Kidney (tissue), 14 donors: ENCODE data around the gene TAF3. TPM values are rescaled to one million over a fixed set of nuclear protein-coding genes. Genes with fewer than 3 reads are reported as not detected.

Experiments used
- DNase-seq, 5 donors: peaks; one replicate each; pipeline ENCODE4 v3.0.0-alpha.2; 2013 to 2020
- FAIRE-seq: peaks from 2 replicates; lab custom pipeline; 2012; peaks lifted over from hg19 to GRCh38; lab: Jason Lieb, UNC
- H3K27ac ChIP-seq, 2 donors: one replicate each; pipeline ENCODE4 v1.7.0; 2013; ENCODE audit warnings: low read depth in 2 of 2, low read length in 2 of 2, inconsistent platforms in 1 of 2
- H3K27me3 ChIP-seq: one replicate; pipeline ENCODE4 v1.7.1; 2013; ENCODE audit warnings: low read length, inconsistent platforms; ENCODE audit not compliant: control insufficient read depth, insufficient read depth
- H3K36me3 ChIP-seq, 3 donors: one replicate each; pipeline versions ENCODE4 v1.7.0 to v1.7.1; 2013; ENCODE audit warnings: low read length in 3 of 3, control low read depth in 1 of 3, inconsistent platforms in 1 of 3; ENCODE audit not compliant: insufficient read depth in 3 of 3, control insufficient read depth in 2 of 3
- H3K4me1 ChIP-seq, 3 donors: one replicate each; pipeline versions ENCODE4 v1.7.0 to v1.7.1; 2013; ENCODE audit warnings: low read length in 3 of 3, inconsistent platforms in 1 of 3, low read depth in 1 of 3; ENCODE audit not compliant: control insufficient read depth in 2 of 3, insufficient read depth in 2 of 3
- H3K4me3 ChIP-seq, 3 donors: one replicate each; pipeline versions ENCODE4 v1.7.0 to v1.8.1; 2013; ENCODE audit warnings: low read length in 3 of 3, control low read depth in 1 of 3, inconsistent platforms in 1 of 3
- H3K9ac ChIP-seq, 3 donors: one replicate each; pipeline versions ENCODE4 v1.7.0 to v1.7.1; 2013; ENCODE audit warnings: low read length in 3 of 3, control low read depth in 1 of 3, inconsistent platforms in 1 of 3
- H3K9me3 ChIP-seq, 3 donors: one replicate each; pipeline versions ENCODE4 v1.7.0 to v1.7.1; 2013; ENCODE audit warnings: low read length in 3 of 3, control low read depth in 1 of 3, inconsistent platforms in 1 of 3; ENCODE audit not compliant: control insufficient read depth in 2 of 3, insufficient read depth in 1 of 3
- CTCF ChIP-seq: IDR thresholded peaks from 3 replicates; pipeline ENCODE4 v1.5.1; 2012; ENCODE audit warnings: mild to moderate bottlenecking, moderate library complexity, borderline replicate concordance; ENCODE audit not compliant: insufficient read depth; ENCODE audit errors: extremely low read depth
- intact Hi-C: fragments of 100-400 bp; cut with DNase I; formaldehyde crosslinking; loops from one replicate; pipeline ENCODE4 v1.11.1; 2022
- polyA plus RNA-seq: library from polyadenylated mRNA; stranded (reverse); fragments of 350-450 nt; fragmentation: Illumina TruSeq; extraction: RNeasy Lipid Tissue Mini Kit (QIAGEN cat#74804); gene quantifications from one replicate; pipeline ENCODE4 v1.2.3, GENCODE V29; 2014; ENCODE audit warnings: low read depth, low replicate concordance; ENCODE audit not compliant: insufficient read depth
- total RNA-seq: library from RNA; stranded (reverse); fragmentation: NEBNext Ultra II Directional; extraction: Animal tissue kit (Norgen Biotek cat#: 25700); gene quantifications from one replicate; pipeline ENCODE4 v1.2.1, GENCODE V29; 2021
- donor health status: control.
- donor health status: control.
- donor health status: control.
- donor health status: control.
- donor health status: control.
- donor health status: DM: yes; HTN: yes; CAD: no.
- donor health status: Normal renal cell carcinoma (clear cell type).

Gene TAF3
- total and polyA plus RNA-seq, 2 donors from 2014 or later: 4.0 to 8.7 TPM

DNA sequence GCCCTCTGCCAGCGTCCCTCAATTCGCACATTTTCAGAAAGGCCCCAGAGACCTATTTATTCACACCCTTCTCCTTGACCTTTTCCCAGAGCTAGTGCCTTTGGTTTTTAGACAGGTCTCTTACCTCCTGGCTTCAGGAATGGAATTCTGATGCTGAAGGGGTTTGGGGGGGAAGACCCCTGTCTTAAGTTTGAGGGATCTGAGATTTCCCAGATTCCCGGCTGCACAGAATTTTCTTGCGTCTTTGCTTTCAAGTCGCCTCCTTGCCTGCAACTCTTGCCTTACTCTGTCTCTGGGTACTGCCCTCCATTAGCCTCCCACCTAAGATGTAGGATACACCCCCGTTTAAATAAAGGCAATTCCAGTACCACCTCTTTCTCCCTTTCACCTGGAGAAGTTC lies 238.1 kb downstream of the TAF3 start:
- Histone ChIP-seq H3K27ac (peak overlapping the region; percentile 66 to 82), H3K4me1 (peaks cover 0 to 9% (median 0%) of the 10 kb centered on the region in 3 donors), H3K9ac (peak overlapping the region; percentile 62 to 79 (median 78)), H3K36me3 (no peaks in the 10 kb centered on the region), H3K4me3 (peak overlapping the region; percentile 62 to 75 (median 66)), H3K27me3 (peaks cover 34% of the 10 kb centered on the region), H3K9me3 (no peaks in the 10 kb centered on the region)
- FAIRE-seq (no peak), DNase-seq (peak in 1 of 5 donors; percentile 29)
- intact Hi-C loops: no loop called here
- TF ChIP-seq CTCF: no peak

DNA sequence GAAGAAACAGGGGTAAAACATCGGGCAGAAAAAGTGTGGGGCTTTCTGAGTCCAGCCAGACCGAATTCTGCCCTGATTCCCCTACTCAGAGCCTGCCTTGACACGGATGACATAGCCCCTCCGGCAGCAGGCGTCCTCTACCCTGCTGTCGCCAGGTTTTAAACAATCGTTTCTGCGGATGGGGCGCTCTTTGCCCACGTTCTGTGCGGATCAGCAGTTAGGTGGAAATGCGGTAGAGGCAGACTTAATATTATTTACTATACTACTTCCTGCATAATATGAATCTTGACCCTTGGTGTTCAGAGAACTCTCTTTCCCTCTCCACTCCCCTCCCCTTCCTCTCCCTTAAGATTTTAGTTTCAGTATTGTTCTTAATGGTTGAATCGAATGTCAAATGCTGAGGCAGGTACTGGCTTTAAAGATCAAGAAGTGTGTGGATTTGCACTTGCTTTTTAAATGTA lies 238.6 kb downstream of the TAF3 start:
- DNase-seq (peak in 4 of 5 donors; percentile 24 to 64 (median 36)), FAIRE-seq (no peak)
- Histone ChIP-seq H3K36me3 (no peaks in the 10 kb centered on the region), H3K27ac (peak overlapping the region; percentile 66 to 82), H3K9me3 (no peaks in the 10 kb centered on the region), H3K4me1 (peaks cover 0 to 9% (median 0%) of the 10 kb centered on the region in 3 donors), H3K9ac (peak overlapping the region; percentile 62 to 79 (median 78)), H3K4me3 (peak overlapping the region; percentile 62 to 75 (median 66)), H3K27me3 (peaks cover 34% of the 10 kb centered on the region)
- intact Hi-C loops: no loop called here
- TF ChIP-seq CTCF: no peak

GRCh38 chr10:8057636-8058273 lies 239.4 kb downstream of the TAF3 start:
- Histone ChIP-seq H3K9ac (peak overlapping the region in 2 of 3 donors; percentile 67 to 79), H3K36me3 (no peaks in the 10 kb centered on the region), H3K4me1 (peaks cover 0 to 6% (median 0%) of the 10 kb centered on the region in 3 donors), H3K27ac (peak overlapping the region; percentile 66 to 82), H3K9me3 (no peaks in the 10 kb centered on the region), H3K4me3 (peak overlapping the region; percentile 62 to 75 (median 66)), H3K27me3 (peaks cover 29% of the 10 kb centered on the region)
- peak; percentile 39 to 78 (median 40) for DNase-seq
- TF ChIP-seq CTCF: no peak
- intact Hi-C loops: no loop called here
- FAIRE-seq: no peak
